Measurements from ENCODE around the gene OR2T27.
"Not testable (repeated sequence)": the region's sequence is repeated elsewhere in the genome, so short reads cannot be mapped to it uniquely, and the experiment has no call there.

The OR2T27 gene

DNA sequence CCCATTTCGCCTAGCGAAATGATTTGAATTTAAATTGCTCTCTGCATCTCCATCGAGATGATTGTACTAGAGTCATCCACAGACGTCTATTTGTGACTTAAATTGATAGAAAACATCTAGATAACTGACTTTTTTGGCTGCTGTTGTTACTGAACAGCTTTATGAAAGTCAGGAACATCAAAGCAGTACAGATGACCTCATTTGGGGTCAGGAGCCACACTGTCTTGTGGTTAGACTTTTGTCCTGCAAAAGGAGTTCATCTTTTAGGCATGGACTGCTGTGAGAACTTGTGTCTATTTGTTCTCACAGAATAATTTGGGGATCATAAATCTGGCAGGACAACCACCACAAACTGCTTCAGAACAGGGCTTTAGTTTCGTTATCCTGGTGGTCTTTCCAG, 15.7 kb downstream of the OR2T27 start:
- H3K27me3 ChIP-seq; H3K4me1 ChIP-seq; H3K9ac ChIP-seq; H3K27ac ChIP-seq; H3K36me3 ChIP-seq; H3K9me3 ChIP-seq (replicated peaks in 1 of 11); H3K4me2 ChIP-seq; H3K4me3 ChIP-seq; H4K20me1 ChIP-seq: not testable (repeated sequence)

DNA sequence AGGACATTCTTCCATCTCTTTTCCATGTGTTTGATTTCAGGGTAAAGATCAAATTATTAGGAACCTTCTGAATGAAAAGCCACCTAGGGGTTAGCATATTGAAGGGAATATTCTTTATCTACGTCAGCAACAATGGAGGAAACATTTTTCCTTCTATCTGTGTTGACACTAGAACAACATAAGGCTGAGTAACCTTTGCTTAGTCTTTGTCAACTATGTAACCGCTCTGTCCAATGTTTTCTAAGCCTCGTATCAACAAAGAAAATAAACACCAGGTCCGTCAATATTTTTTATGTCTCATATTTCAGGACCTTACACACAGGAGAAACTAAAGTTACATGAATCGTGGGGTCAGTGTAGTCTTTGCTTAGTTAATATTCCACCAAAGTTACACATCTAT, 18.7 kb downstream of the OR2T27 start:
- H3K36me3 ChIP-seq, result not testable (repeated sequence)

DNA sequence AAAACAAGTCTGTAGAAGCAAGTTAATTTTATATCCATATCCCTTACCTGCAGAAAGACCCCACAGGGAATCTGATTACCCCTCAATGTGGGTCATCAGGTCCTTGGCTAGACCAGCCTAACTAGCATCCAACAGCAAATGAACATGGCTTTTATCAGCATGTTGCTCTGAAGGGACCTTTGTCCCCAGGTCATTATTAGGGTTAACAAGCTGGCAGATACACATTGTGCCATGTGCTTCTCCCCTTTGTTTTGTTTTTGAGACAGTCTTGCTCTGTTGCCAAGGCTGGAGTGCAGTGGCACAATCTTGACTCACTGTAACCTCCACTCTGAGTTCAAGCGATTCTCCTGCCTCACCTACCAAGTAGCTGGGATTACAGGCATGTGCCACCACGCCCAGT, 20.3 kb downstream of the OR2T27 start, which contains the start of gene OR2T11:
TSS of gene OR2T11 (minus strand) at position 101 of the 400 bp plus-strand sequence. CDS start 7,963 bp downstream, outside the sequence.
- H3K36me3 ChIP-seq; H3K9ac ChIP-seq; H3K4me2 ChIP-seq; H4K20me1 ChIP-seq; H3K9me3 ChIP-seq (replicated peaks in 1 of 11); H3K4me1 ChIP-seq; H3K27ac ChIP-seq; H3K4me3 ChIP-seq; H3K27me3 ChIP-seq: not testable (repeated sequence)

More for the DNA sequence above, 18.7 kb downstream of the OR2T27 start:
- H3K9ac ChIP-seq; H3K4me1 ChIP-seq; H3K4me3 ChIP-seq; H3K27me3 ChIP-seq; H4K20me1 ChIP-seq; H3K4me2 ChIP-seq; H3K27ac ChIP-seq; H3K9me3 ChIP-seq (replicated peaks in 1 of 11): not testable (repeated sequence)

GRCh38 chr1:248631354-248632008, 23.8 kb downstream of the OR2T27 start:
- H3K9ac ChIP-seq, result no peak overlapping the region
- peak in 7 of 11 experiments; percentile 36 to 79 (median 69); a peak in 8 of 22 replicates for TF ChIP-seq Cebpa-rat (IDR thresholded peaks at IDR 0.05)
- peak overlapping the region in 5 of 11 experiments; percentile 6 to 33 (median 21); a peak in 8 of 22 replicates for H3K4me2 ChIP-seq
- no peaks in the 10 kb centered on the region for H3K9me3 ChIP-seq (replicated peaks in 1 of 11)
- H3K27ac ChIP-seq, result no peak overlapping the region
- no peaks in the 10 kb centered on the region for H3K27me3 ChIP-seq
- H3K36me3 ChIP-seq, result no peaks in the 10 kb centered on the region
- no peak overlapping the region for H3K4me3 ChIP-seq
- H4K20me1 ChIP-seq, result no peaks in the 10 kb centered on the region
- H3K4me1 ChIP-seq, result peaks cover 0 to 9% (median 3%) of the 10 kb centered on the region in 10 experiments; a peak in 6 of 20 replicates

GRCh38 chr1:248630551-248630950, 24.8 kb downstream of the OR2T27 start:
- TF ChIP-seq Cebpa-rat (IDR thresholded peaks at IDR 0.05), result no peak
- H3K9me3 ChIP-seq (replicated peaks in 1 of 11), result no peaks in the 10 kb centered on the region
- H3K4me2 ChIP-seq, result no peak overlapping the region

GRCh38 chr1:248627971-248628844, 27.1 kb downstream of the OR2T27 start:
- Histone ChIP-seq H3K4me2 (no peak overlapping the region), H4K20me1 (no peaks in the 10 kb centered on the region), H3K27me3 (no peaks in the 10 kb centered on the region), H3K27ac (no peak overlapping the region), H3K9ac (no peak overlapping the region), H3K4me3 (no peak overlapping the region), H3K36me3 (no peaks in the 10 kb centered on the region), H3K9me3 (replicated peaks in 1 of 11) (no peaks in the 10 kb centered on the region), H3K4me1 (peaks cover 0 to 9% (median 3%) of the 10 kb centered on the region in 10 experiments; a peak in 6 of 20 replicates)
- TF ChIP-seq Cebpa-rat (IDR thresholded peaks at IDR 0.05), result no peak

More at GRCh38 chr1:248630551-248630950, 24.8 kb downstream of the OR2T27 start:
- no peaks in the 10 kb centered on the region for H3K27me3 ChIP-seq
- H3K9ac ChIP-seq, result no peak overlapping the region
- no peak overlapping the region for H3K27ac ChIP-seq
- no peaks in the 10 kb centered on the region for H4K20me1 ChIP-seq
- H3K4me3 ChIP-seq, result no peak overlapping the region
- no peaks in the 10 kb centered on the region for H3K36me3 ChIP-seq
- peaks cover 0 to 9% (median 3%) of the 10 kb centered on the region in 10 experiments; a peak in 6 of 20 replicates for H3K4me1 ChIP-seq

- no peak overlapping the region for H3K4me3 ChIP-seq
These were observed 29.4 kb downstream of the OR2T27 start for GRCh38 chr1:248625971-248626370.

DNA sequence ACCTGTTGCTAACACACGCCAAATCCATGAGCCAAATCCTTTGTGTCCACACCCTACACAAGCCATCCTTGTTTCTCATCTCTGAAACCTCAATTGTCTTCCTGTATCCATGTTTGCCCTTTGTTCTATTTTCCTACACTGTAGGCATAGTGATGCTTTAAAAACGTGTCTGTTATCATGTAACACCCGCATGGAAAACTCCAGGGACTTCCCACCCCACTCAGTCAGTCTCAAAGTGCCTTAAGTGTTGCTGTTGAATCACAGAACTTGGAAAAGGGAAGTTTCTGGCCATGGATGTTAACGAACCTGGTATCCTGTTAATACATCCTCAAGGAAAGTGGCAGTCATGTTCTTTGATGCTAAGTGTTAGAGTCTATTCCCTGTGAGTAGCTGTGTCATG, 30.2 kb downstream of the OR2T27 start:
- Histone ChIP-seq H4K20me1 (no peaks in the 10 kb centered on the region), H3K27me3 (no peaks in the 10 kb centered on the region), H3K9me3 (replicated peaks in 1 of 11) (no peaks in the 10 kb centered on the region), H3K4me3 (no peak overlapping the region), H3K36me3 (no peaks in the 10 kb centered on the region), H3K27ac (no peak overlapping the region), H3K4me2 (no peak overlapping the region), H3K4me1 (no peaks in the 10 kb centered on the region), H3K9ac (no peak overlapping the region)
- no peak for TF ChIP-seq Cebpa-rat (IDR thresholded peaks at IDR 0.05)

More at GRCh38 chr1:248625971-248626370, 29.4 kb downstream of the OR2T27 start:
- no peak overlapping the region for H3K4me2 ChIP-seq
- no peaks in the 10 kb centered on the region for H3K4me1 ChIP-seq
- H3K27me3 ChIP-seq, result no peaks in the 10 kb centered on the region
- TF ChIP-seq Cebpa-rat (IDR thresholded peaks at IDR 0.05), result no peak
- H3K27ac ChIP-seq, result no peak overlapping the region
- H4K20me1 ChIP-seq, result no peaks in the 10 kb centered on the region
- H3K9me3 ChIP-seq (replicated peaks in 1 of 11), result no peaks in the 10 kb centered on the region
- no peaks in the 10 kb centered on the region for H3K36me3 ChIP-seq
- no peak overlapping the region; a peak in 1 of 22 replicates for H3K9ac ChIP-seq

GRCh38 chr1:248622570-248623001, 32.7 kb downstream of the OR2T27 start:
- Histone ChIP-seq H3K27me3 (no peaks in the 10 kb centered on the region), H3K4me1 (0 out of 20 replicates have a peak, but pooled peaks cover 0 to 5% (median 0%) of the 10 kb centered on the region in 10 experiments), H3K9me3 (replicated peaks in 1 of 11) (no peaks in the 10 kb centered on the region), H3K36me3 (no peaks in the 10 kb centered on the region), H3K9ac (no peak overlapping the region), H4K20me1 (no peaks in the 10 kb centered on the region), H3K4me2 (no peak overlapping the region), H3K27ac (no peak overlapping the region), H3K4me3 (no peak overlapping the region)
- TF ChIP-seq Cebpa-rat (IDR thresholded peaks at IDR 0.05), result no peak

Measured in BLaER1 treated with 17β-estradiol and CSF1 and Interleukin-3, amounts not matched to agents 10 nM and 100 nM (cell line).